ENCODE data around the gene PTGS2. TPM values are rescaled to one million over a fixed set of nuclear protein-coding genes. Genes with fewer than 3 reads are reported as not detected.

PTGS2 gene
- total RNA-seq, 1 experiment from 2014 or later, result 78.2 TPM

GRCh38 chr1:186628910-186629309, 51.3 kb downstream of the PTGS2 start:
- Mint-ChIP-seq H3K36me3 (ENCODE audit: insufficient read depth, unreplicated experiment) (no peaks in the 10 kb centered on the region), H3K27ac (ENCODE audit: unreplicated experiment) (no peak overlapping the region), H3K9me3 (ENCODE audit: low read depth, unreplicated experiment) (no peaks in the 10 kb centered on the region), H3K4me1 (ENCODE audit: low read depth, unreplicated experiment) (no peaks in the 10 kb centered on the region), H3K4me3 (ENCODE audit: low read depth, unreplicated experiment) (no peak overlapping the region), H3K27me3 (ENCODE audit: unreplicated experiment) (no peaks in the 10 kb centered on the region)
- intact Hi-C loops (cut with micrococcal nuclease; ENCODE audit: unreplicated experiment), result no loop called here
- no peak for TF ChIP-seq CTCF (IDR thresholded peaks at IDR 0.05; ENCODE audit: unreplicated experiment)
- no peak for DNase-seq
- CTCF ChIA-PET, result no interaction called here
- BruUV-seq (replicated peaks), result no TSS peak

GRCh38 chr1:186627019-186627418, 53.2 kb downstream of the PTGS2 start:
- Mint-ChIP-seq H3K4me3 (ENCODE audit: low read depth, unreplicated experiment) (no peak overlapping the region), H3K27ac (ENCODE audit: unreplicated experiment) (no peak overlapping the region), H3K4me1 (ENCODE audit: low read depth, unreplicated experiment) (no peaks in the 10 kb centered on the region), H3K27me3 (ENCODE audit: unreplicated experiment) (no peaks in the 10 kb centered on the region), H3K9me3 (ENCODE audit: low read depth, unreplicated experiment) (no peaks in the 10 kb centered on the region), H3K36me3 (ENCODE audit: insufficient read depth, unreplicated experiment) (no peaks in the 10 kb centered on the region)
- BruUV-seq (replicated peaks), result no TSS peak
- no peak for TF ChIP-seq CTCF (IDR thresholded peaks at IDR 0.05; ENCODE audit: unreplicated experiment)
- DNase-seq, result no peak
- intact Hi-C loops (cut with micrococcal nuclease; ENCODE audit: unreplicated experiment), result no loop called here
- CTCF ChIA-PET, result interaction anchor here (0.7 to 1.7 kb wide), 2 partner anchors 21 to 49 kb away, joined by 3 to 4 read pairs; no protein-coding TSS in a partner anchor

GRCh38 chr1:186626356-186626932, 53.8 kb downstream of the PTGS2 start:
- H3K27me3 Mint-ChIP-seq (ENCODE audit: unreplicated experiment), result no peaks in the 10 kb centered on the region
- no peaks in the 10 kb centered on the region for H3K36me3 Mint-ChIP-seq (ENCODE audit: insufficient read depth, unreplicated experiment)
- no peak for DNase-seq
- H3K4me3 Mint-ChIP-seq (ENCODE audit: low read depth, unreplicated experiment), result no peak overlapping the region
- no peaks in the 10 kb centered on the region for H3K4me1 Mint-ChIP-seq (ENCODE audit: low read depth, unreplicated experiment)
- TF ChIP-seq CTCF (IDR thresholded peaks at IDR 0.05; ENCODE audit: unreplicated experiment), result no peak
- CTCF ChIA-PET, result interaction anchor here (0.7 to 1.7 kb wide), 3 partner anchors 21 to 179 kb away, joined by 3 to 5 read pairs (median 4); no protein-coding TSS in a partner anchor
- no TSS peak for BruUV-seq (replicated peaks)
- no peaks in the 10 kb centered on the region for H3K9me3 Mint-ChIP-seq (ENCODE audit: low read depth, unreplicated experiment)
- no peak overlapping the region for H3K27ac Mint-ChIP-seq (ENCODE audit: unreplicated experiment)
- intact Hi-C loops (cut with micrococcal nuclease; ENCODE audit: unreplicated experiment), result no loop called here

- H3K4me1 Mint-ChIP-seq (ENCODE audit: low read depth, unreplicated experiment), result peaks cover 2% of the 10 kb centered on the region
- DNase-seq, result no peak
- TF ChIP-seq CTCF (IDR thresholded peaks at IDR 0.05; ENCODE audit: unreplicated experiment), result no peak
- CTCF ChIA-PET, result interaction anchor here (0.7 kb wide), 1 partner anchor 20 kb away, joined by 3 read pairs; no protein-coding TSS in a partner anchor
- no peak overlapping the region for H3K4me3 Mint-ChIP-seq (ENCODE audit: low read depth, unreplicated experiment)
- intact Hi-C loops (cut with micrococcal nuclease; ENCODE audit: unreplicated experiment), result no loop called here
- H3K27ac Mint-ChIP-seq (ENCODE audit: unreplicated experiment), result no peak overlapping the region
- no peaks in the 10 kb centered on the region for H3K9me3 Mint-ChIP-seq (ENCODE audit: low read depth, unreplicated experiment)
- no peaks in the 10 kb centered on the region for H3K27me3 Mint-ChIP-seq (ENCODE audit: unreplicated experiment)
- no TSS peak for BruUV-seq (replicated peaks)
- no peaks in the 10 kb centered on the region for H3K36me3 Mint-ChIP-seq (ENCODE audit: insufficient read depth, unreplicated experiment)
These were observed 56.7 kb downstream of the PTGS2 start for GRCh38 chr1:186623551-186623950.

Other genes starting within 250 kb of the PTGS2 start
- not detected in 2 replicates for gene PDC, start 219.3 kb downstream of the PTGS2 start, total RNA-seq (2022)
- 29.8 and 36.0 TPM in 2 replicates for gene PLA2G4A, start 148.5 kb upstream of the PTGS2 start, total RNA-seq (2022)

All from Calu3 (cell line).